Kidney (tissue), 14 donors: ENCODE data around the gene DNM1. TPM values are rescaled to one million over a fixed set of nuclear protein-coding genes. Genes with fewer than 3 reads are reported as not detected.

Experiments used
- DNase-seq, 5 donors: peaks; one replicate each; pipeline ENCODE4 v3.0.0-alpha.2; 2013 to 2020
- FAIRE-seq: peaks from 2 replicates; lab custom pipeline; 2012; peaks lifted over from hg19 to GRCh38; lab: Jason Lieb, UNC
- H3K27ac ChIP-seq, 2 donors: one replicate each; pipeline ENCODE4 v1.7.0; 2013; ENCODE audit warnings: low read depth in 2 of 2, low read length in 2 of 2, inconsistent platforms in 1 of 2
- H3K27me3 ChIP-seq: one replicate; pipeline ENCODE4 v1.7.1; 2013; ENCODE audit warnings: low read length, inconsistent platforms; ENCODE audit not compliant: control insufficient read depth, insufficient read depth
- H3K36me3 ChIP-seq, 3 donors: one replicate each; pipeline versions ENCODE4 v1.7.0 to v1.7.1; 2013; ENCODE audit warnings: low read length in 3 of 3, control low read depth in 1 of 3, inconsistent platforms in 1 of 3; ENCODE audit not compliant: insufficient read depth in 3 of 3, control insufficient read depth in 2 of 3
- H3K4me1 ChIP-seq, 3 donors: one replicate each; pipeline versions ENCODE4 v1.7.0 to v1.7.1; 2013; ENCODE audit warnings: low read length in 3 of 3, inconsistent platforms in 1 of 3, low read depth in 1 of 3; ENCODE audit not compliant: control insufficient read depth in 2 of 3, insufficient read depth in 2 of 3
- H3K4me3 ChIP-seq, 3 donors: one replicate each; pipeline versions ENCODE4 v1.7.0 to v1.8.1; 2013; ENCODE audit warnings: low read length in 3 of 3, control low read depth in 1 of 3, inconsistent platforms in 1 of 3
- H3K9ac ChIP-seq, 3 donors: one replicate each; pipeline versions ENCODE4 v1.7.0 to v1.7.1; 2013; ENCODE audit warnings: low read length in 3 of 3, control low read depth in 1 of 3, inconsistent platforms in 1 of 3
- H3K9me3 ChIP-seq, 3 donors: one replicate each; pipeline versions ENCODE4 v1.7.0 to v1.7.1; 2013; ENCODE audit warnings: low read length in 3 of 3, control low read depth in 1 of 3, inconsistent platforms in 1 of 3; ENCODE audit not compliant: control insufficient read depth in 2 of 3, insufficient read depth in 1 of 3
- CTCF ChIP-seq: IDR thresholded peaks from 3 replicates; pipeline ENCODE4 v1.5.1; 2012; ENCODE audit warnings: mild to moderate bottlenecking, moderate library complexity, borderline replicate concordance; ENCODE audit not compliant: insufficient read depth; ENCODE audit errors: extremely low read depth
- intact Hi-C: fragments of 100-400 bp; cut with DNase I; formaldehyde crosslinking; loops from one replicate; pipeline ENCODE4 v1.11.1; 2022
- polyA plus RNA-seq: library from polyadenylated mRNA; stranded (reverse); fragments of 350-450 nt; fragmentation: Illumina TruSeq; extraction: RNeasy Lipid Tissue Mini Kit (QIAGEN cat#74804); gene quantifications from one replicate; pipeline ENCODE4 v1.2.3, GENCODE V29; 2014; ENCODE audit warnings: low read depth, low replicate concordance; ENCODE audit not compliant: insufficient read depth
- total RNA-seq: library from RNA; stranded (reverse); fragmentation: NEBNext Ultra II Directional; extraction: Animal tissue kit (Norgen Biotek cat#: 25700); gene quantifications from one replicate; pipeline ENCODE4 v1.2.1, GENCODE V29; 2021
- donor health status: control.
- donor health status: control.
- donor health status: control.
- donor health status: control.
- donor health status: control.
- donor health status: DM: yes; HTN: yes; CAD: no.
- donor health status: Normal renal cell carcinoma (clear cell type).

The DNM1 gene
- total and polyA plus RNA-seq, 2 donors from 2014 or later, result 7.3 to 22.6 TPM

DNA sequence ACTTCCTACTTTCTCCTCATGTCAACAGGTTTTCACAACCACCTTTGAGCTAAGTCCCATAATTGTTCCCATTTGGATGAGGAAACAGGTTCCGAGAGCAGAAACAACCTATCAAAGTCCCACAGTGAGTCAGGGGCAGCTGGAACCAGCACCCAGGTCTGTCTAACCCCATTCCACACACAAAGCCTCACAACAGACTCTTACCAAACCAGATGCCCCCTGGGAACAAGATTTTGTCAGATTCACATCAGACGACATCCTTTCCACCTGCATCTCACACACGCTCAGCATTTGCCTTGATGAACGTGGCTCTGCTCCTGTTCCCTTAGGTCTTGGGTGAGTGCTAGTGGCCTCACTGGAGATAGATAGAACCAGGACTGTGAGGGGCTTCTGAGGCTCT is 89.9 kb downstream of the DNM1 start:
- H3K4me1 ChIP-seq, result peaks cover 0 to 7% (median 0%) of the 10 kb centered on the region in 3 donors
- no peak overlapping the region for H3K9ac ChIP-seq
- intact Hi-C loops, result no loop called here
- H3K27ac ChIP-seq, result no peak overlapping the region
- peaks cover 0 to 10% (median 0%) of the 10 kb centered on the region in 3 donors for H3K36me3 ChIP-seq
- H3K27me3 ChIP-seq, result no peaks in the 10 kb centered on the region
- no peaks in the 10 kb centered on the region for H3K9me3 ChIP-seq
- DNase-seq (no peak), FAIRE-seq (no peak)
- no peak overlapping the region for H3K4me3 ChIP-seq
- TF ChIP-seq CTCF, result no peak

DNA sequence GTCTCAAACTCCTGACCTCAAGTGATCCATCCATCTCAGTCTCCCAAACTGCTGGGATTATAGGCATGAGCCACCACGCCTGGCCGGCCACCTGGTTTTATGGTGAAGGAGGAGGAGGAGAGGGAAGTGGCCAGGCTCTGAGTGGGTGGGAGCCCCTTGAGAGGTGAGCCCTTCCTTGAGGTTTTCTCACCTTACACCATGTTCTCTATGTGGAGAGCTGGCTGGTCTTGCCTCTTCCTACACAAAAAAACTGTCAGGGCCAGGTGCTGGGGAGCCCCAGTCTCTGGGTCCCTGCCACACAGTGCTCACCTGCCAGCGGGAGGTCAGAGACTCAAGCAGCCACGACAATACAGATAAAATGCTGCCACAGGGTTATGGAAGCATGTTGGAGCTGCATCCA is 91.0 kb downstream of the DNM1 start:
- no peak for FAIRE-seq
- intact Hi-C loops, result no loop called here
- no peaks in the 10 kb centered on the region for H3K27me3 ChIP-seq

GRCh38 chr9:128296340-128297220 is 93.4 kb downstream of the DNM1 start:
- H3K27me3 ChIP-seq, result no peaks in the 10 kb centered on the region
- no peak overlapping the region for H3K4me3 ChIP-seq
- DNase-seq, result no peak
- no peak overlapping the region for H3K9ac ChIP-seq
- no peaks in the 10 kb centered on the region for H3K9me3 ChIP-seq
- peaks cover 0 to 7% (median 0%) of the 10 kb centered on the region in 3 donors for H3K4me1 ChIP-seq
- intact Hi-C loops, result no loop called here
- FAIRE-seq, result no peak
- TF ChIP-seq CTCF, result no peak
- H3K27ac ChIP-seq, result no peak overlapping the region
- no peaks in the 10 kb centered on the region for H3K36me3 ChIP-seq

More for the DNA sequence above, 91.0 kb downstream of the DNM1 start:
- Histone ChIP-seq H3K4me1 (peaks cover 0 to 7% (median 0%) of the 10 kb centered on the region in 3 donors), H3K9ac (no peak overlapping the region), H3K4me3 (no peak overlapping the region), H3K27ac (no peak overlapping the region), H3K36me3 (no peaks in the 10 kb centered on the region), H3K9me3 (no peaks in the 10 kb centered on the region)
- DNase-seq, result no peak
- no peak for TF ChIP-seq CTCF
